ENCODE data around the gene PIGW. TPM values are rescaled to one million over a fixed set of nuclear protein-coding genes. Genes with fewer than 3 reads are reported as not detected.

The PIGW gene

Small RNAs within 50 kb of the gene (small RNA-seq; reads per million reads assigned to genes)
- not detected for gene RNA5SP439 (ENCODE audit: insufficient read depth)
